ENCODE results near the gene TOR3A. TPM values are rescaled to one million over a fixed set of nuclear protein-coding genes. Genes with fewer than 3 reads are reported as not detected.

TOR3A gene, protein sequence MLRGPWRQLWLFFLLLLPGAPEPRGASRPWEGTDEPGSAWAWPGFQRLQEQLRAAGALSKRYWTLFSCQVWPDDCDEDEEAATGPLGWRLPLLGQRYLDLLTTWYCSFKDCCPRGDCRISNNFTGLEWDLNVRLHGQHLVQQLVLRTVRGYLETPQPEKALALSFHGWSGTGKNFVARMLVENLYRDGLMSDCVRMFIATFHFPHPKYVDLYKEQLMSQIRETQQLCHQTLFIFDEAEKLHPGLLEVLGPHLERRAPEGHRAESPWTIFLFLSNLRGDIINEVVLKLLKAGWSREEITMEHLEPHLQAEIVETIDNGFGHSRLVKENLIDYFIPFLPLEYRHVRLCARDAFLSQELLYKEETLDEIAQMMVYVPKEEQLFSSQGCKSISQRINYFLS
- total RNA-seq = 36.9 and 45.9 TPM in 2 replicates

DNA sequence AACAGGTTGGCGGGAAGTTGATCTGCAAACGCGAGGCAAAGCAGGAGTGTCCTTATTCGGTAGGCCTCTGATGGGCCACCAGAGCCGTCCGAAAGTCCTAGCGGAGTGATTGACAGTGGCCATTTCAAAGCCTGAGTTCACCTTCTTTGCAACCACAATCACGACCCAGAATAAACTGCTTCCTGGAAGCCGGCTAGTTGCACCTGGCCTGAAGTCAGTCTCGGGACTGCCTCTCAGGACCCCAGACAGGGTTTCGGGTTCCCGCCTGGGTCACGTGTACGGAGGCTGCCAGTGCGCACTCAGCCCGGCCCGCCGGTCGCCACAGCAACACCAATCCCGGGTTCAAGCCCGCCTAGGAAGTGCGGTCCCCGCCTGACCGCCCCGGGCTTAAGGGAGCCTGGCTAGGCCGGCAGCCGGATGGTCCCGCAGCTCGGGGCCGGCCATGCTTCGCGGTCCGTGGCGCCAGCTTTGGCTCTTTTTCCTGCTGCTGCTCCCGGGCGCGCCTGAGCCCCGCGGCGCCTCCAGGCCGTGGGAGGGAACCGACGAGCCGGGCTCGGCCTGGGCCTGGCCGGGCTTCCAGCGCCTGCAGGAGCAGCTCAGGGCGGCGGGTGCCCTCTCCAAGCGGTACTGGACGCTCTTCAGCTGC, at the start of gene TOR3A:
TSS of gene TOR3A (plus strand) at position 384 of the 646 bp plus-strand sequence. CDS start at position 443, 59 bp downstream.

Other genes with a start within 250 kb of the TOR3A start
- gene ANGPTL1, start 211.0 kb upstream of the TOR3A start, total RNA-seq = 34.1 and 47.6 TPM in 2 replicates
- gene FAM20B, start 56.2 kb upstream of the TOR3A start, total RNA-seq = 17.7 and 18.3 TPM in 2 replicates
- gene ABL2, start 147.6 kb downstream of the TOR3A start, total RNA-seq = 9.4 and 15.1 TPM in 2 replicates
- 21.3 and 32.7 TPM in 2 replicates for gene SOAT1, start 211.7 kb downstream of the TOR3A start, total RNA-seq

Measured in cardiac ventricle fibroblast (primary cell).